ENCODE measurements around the gene GNG14.
"Not testable (repeated sequence)": the region's sequence is repeated elsewhere in the genome, so short reads cannot be mapped to it uniquely, and the experiment has no call there.

GNG14 gene

GRCh38 chr19:12687496-12688196 is at the start of gene GNG14:
TSS of gene GNG14 (plus strand) at chr19:12687998. CDS start at chr19:12688049, 51 bp downstream.
- DNase-seq: no peak

GRCh38 chr19:12638611-12639182 is 49.1 kb upstream of the GNG14 start:
- DNase-seq: no peak

GRCh38 chr19:12639901-12640613 is 47.7 kb upstream of the GNG14 start:
- peak; percentile 90 to 91 for DNase-seq

- no peak for DNase-seq
Measured at GRCh38 chr19:12641456-12641855, 46.3 kb upstream of the GNG14 start.

GRCh38 chr19:12642506-12642905 is 45.3 kb upstream of the GNG14 start:
- DNase-seq: no peak

GRCh38 chr19:12643716-12644115 is 44.1 kb upstream of the GNG14 start:
- not testable (repeated sequence) for DNase-seq

GRCh38 chr19:12646551-12646950 is 41.2 kb upstream of the GNG14 start:
- DNase-seq: no peak

GRCh38 chr19:12647047-12647446 is 40.8 kb upstream of the GNG14 start:
- no peak for DNase-seq

- DNase-seq: peak in 1 of 2 donors; percentile 55
Measured at GRCh38 chr19:12647490-12648071, 40.2 kb upstream of the GNG14 start.

- no peak for DNase-seq
Measured at GRCh38 chr19:12648088-12648487, 39.7 kb upstream of the GNG14 start.

GRCh38 chr19:12649941-12650340 is 37.9 kb upstream of the GNG14 start:
- DNase-seq: no peak

- no peak for DNase-seq
Measured at GRCh38 chr19:12652219-12652618, 35.6 kb upstream of the GNG14 start.

- no peak for DNase-seq
Measured at GRCh38 chr19:12655546-12655945, 32.3 kb upstream of the GNG14 start.

GRCh38 chr19:12656899-12657571 is 30.8 kb upstream of the GNG14 start:
- peak in 1 of 2 donors; percentile 54 for DNase-seq

GRCh38 chr19:12657966-12658365 is 29.8 kb upstream of the GNG14 start:
- no peak for DNase-seq

GRCh38 chr19:12660980-12661379 is 26.8 kb upstream of the GNG14 start:
- no peak for DNase-seq

- DNase-seq: peak in 1 of 2 donors; percentile 27
Measured at GRCh38 chr19:12664406-12665280, 23.2 kb upstream of the GNG14 start.

- peak; percentile 57 for DNase-seq
Measured at GRCh38 chr19:12665281-12665573, 22.6 kb upstream of the GNG14 start.

GRCh38 chr19:12665671-12666264 is 22.0 kb upstream of the GNG14 start:
- DNase-seq: peak in 1 of 2 donors; percentile 25

GRCh38 chr19:12666265-12667048 is 21.3 kb upstream of the GNG14 start, which contains the start of the genes MAN2B1 and WDR83:
TSS of gene MAN2B1 (minus strand) at chr19:12666742. CDS start at chr19:12666701, 41 bp downstream.
TSS of gene WDR83 (plus strand) at chr19:12666807. CDS start at chr19:12669791, 2,984 bp downstream.
- peak; percentile 86 to 87 for DNase-seq
